ENCODE results near the gene CNNM2. TPM values are rescaled to one million over a fixed set of nuclear protein-coding genes. Genes with fewer than 3 reads are reported as not detected.

Gene CNNM2
- total and polyA plus RNA-seq, 2 experiments from 2014 or later, result 1.0 to 5.7 TPM

GRCh38 chr10:102894466-102895213, 23.5 kb upstream of the CNNM2 start:
- 73 to 80% methylated on average over 4 of the region's 4 CpGs for WGBS, 2 experiments (ENCODE audit: low coverage in 1 of 2, low lambda C conversion rate in 2 of 2, missing lambda C conversion rate in 2 of 2)
- H3K79me2 ChIP-seq (ENCODE audit: insufficient read depth), result no peaks in the 10 kb centered on the region
- no peaks in the 10 kb centered on the region for H3F3A ChIP-seq (ENCODE audit: insufficient read depth)
- no peaks in the 10 kb centered on the region for H3K9me3 ChIP-seq (ENCODE audit: low read depth)
- H3K9me2 ChIP-seq (ENCODE audit: insufficient read depth), result no peaks in the 10 kb centered on the region
- no peak overlapping the region for H3K27ac ChIP-seq
- H3K9ac ChIP-seq, result no peak overlapping the region
- H3K36me3 ChIP-seq (ENCODE audit: low read depth), result no peaks in the 10 kb centered on the region
- H3K4me2 ChIP-seq (ENCODE audit: unreplicated experiment), result no peak overlapping the region
- H3K4me1 ChIP-seq (ENCODE audit: insufficient read depth), result no peaks in the 10 kb centered on the region
- in situ Hi-C loops (cut with MboI), result no loop called here
- no peak overlapping the region for H3K4me3 ChIP-seq
- H3K27me3 ChIP-seq (replicated peaks; ENCODE audit: insufficient read depth), result no peaks in the 10 kb centered on the region
- no peak overlapping the region for H2AFZ ChIP-seq
- H4K20me1 ChIP-seq (ENCODE audit: insufficient read depth), result no peaks in the 10 kb centered on the region
- no peak for DNase-seq
- TF ChIP-seq EZH2phosphoT487 (IDR thresholded peaks at IDR 0.05; ENCODE audit: insufficient read depth, low read depth), result no peak
- no peak for TF ChIP-seq EZH2 (IDR thresholded peaks at IDR 0.05; ENCODE audit: insufficient read depth, poor library complexity, severe bottlenecking)

- H3K79me2 ChIP-seq (ENCODE audit: insufficient read depth), result no peaks in the 10 kb centered on the region
- no peak overlapping the region for H3K4me2 ChIP-seq (ENCODE audit: unreplicated experiment)
- H4K20me1 ChIP-seq (ENCODE audit: insufficient read depth), result no peaks in the 10 kb centered on the region
- no peaks in the 10 kb centered on the region for H3K36me3 ChIP-seq (ENCODE audit: low read depth)
- TF ChIP-seq EZH2phosphoT487 (IDR thresholded peaks at IDR 0.05; ENCODE audit: insufficient read depth, low read depth) (no peak), EZH2 (IDR thresholded peaks at IDR 0.05; ENCODE audit: insufficient read depth, poor library complexity, severe bottlenecking) (no peak)
- H2AFZ ChIP-seq, result no peak overlapping the region
- H3K9me2 ChIP-seq (ENCODE audit: insufficient read depth), result no peaks in the 10 kb centered on the region
- no peaks in the 10 kb centered on the region for H3K9me3 ChIP-seq (ENCODE audit: low read depth)
- H3K4me3 ChIP-seq, result no peak overlapping the region
- H3K4me1 ChIP-seq (ENCODE audit: insufficient read depth), result no peaks in the 10 kb centered on the region
- DNase-seq, result no peak
- 69 to 70% methylated on average over 3 of the region's 3 CpGs for WGBS, 2 experiments (ENCODE audit: low coverage in 1 of 2, low lambda C conversion rate in 2 of 2, missing lambda C conversion rate in 2 of 2)
- no peak overlapping the region for H3K9ac ChIP-seq
- H3K27ac ChIP-seq, result no peak overlapping the region
- no peaks in the 10 kb centered on the region for H3K27me3 ChIP-seq (replicated peaks; ENCODE audit: insufficient read depth)
- in situ Hi-C loops (cut with MboI), result loop anchor here (5.0 kb wide), 1 partner anchor 68 kb away; no protein-coding TSS in a partner anchor
- H3F3A ChIP-seq (ENCODE audit: insufficient read depth), result no peaks in the 10 kb centered on the region
These were observed 18.1 kb upstream of the CNNM2 start for GRCh38 chr10:102900006-102900405.

- no peak overlapping the region for H3K27ac ChIP-seq
- H3K27me3 ChIP-seq (replicated peaks; ENCODE audit: insufficient read depth), result no peaks in the 10 kb centered on the region
- H3K4me2 ChIP-seq (ENCODE audit: unreplicated experiment), result no peak overlapping the region
- H3K4me3 ChIP-seq, result no peak overlapping the region
- in situ Hi-C loops (cut with MboI), result loop anchor here (5.0 kb wide), 1 partner anchor 72 kb away; no protein-coding TSS in a partner anchor
- no peaks in the 10 kb centered on the region for H4K20me1 ChIP-seq (ENCODE audit: insufficient read depth)
- no peak for DNase-seq
- no peaks in the 10 kb centered on the region for H3K79me2 ChIP-seq (ENCODE audit: insufficient read depth)
- no peak for TF ChIP-seq EZH2phosphoT487 (IDR thresholded peaks at IDR 0.05; ENCODE audit: insufficient read depth, low read depth)
- no peaks in the 10 kb centered on the region for H3K4me1 ChIP-seq (ENCODE audit: insufficient read depth)
- no peaks in the 10 kb centered on the region for H3F3A ChIP-seq (ENCODE audit: insufficient read depth)
- H3K9me2 ChIP-seq (ENCODE audit: insufficient read depth), result no peaks in the 10 kb centered on the region
- H2AFZ ChIP-seq, result no peak overlapping the region
- no peak overlapping the region for H3K9ac ChIP-seq
- H3K36me3 ChIP-seq (ENCODE audit: low read depth), result no peaks in the 10 kb centered on the region
- no peaks in the 10 kb centered on the region for H3K9me3 ChIP-seq (ENCODE audit: low read depth)
These were observed 13.7 kb upstream of the CNNM2 start for GRCh38 chr10:102904346-102904745.

DNA sequence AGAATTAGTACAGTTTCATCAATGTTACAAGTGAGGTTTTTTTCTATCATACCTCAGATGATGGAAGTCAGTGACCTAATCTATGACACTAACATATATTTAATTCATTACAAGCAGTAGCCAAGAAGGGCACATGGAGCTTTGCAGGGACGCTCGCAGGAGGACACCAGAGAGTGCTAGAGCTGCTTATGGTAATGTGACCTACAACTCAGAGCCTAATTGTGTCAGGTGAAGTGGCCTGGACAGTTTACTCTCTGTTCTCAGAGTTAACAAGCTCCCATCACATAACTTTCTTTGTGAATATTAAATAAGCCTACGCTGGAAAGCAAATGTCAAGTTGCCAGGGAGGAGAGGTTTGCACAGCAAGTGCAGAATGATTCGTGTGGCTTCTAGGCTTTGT, 11.6 kb upstream of the CNNM2 start:
- Histone ChIP-seq H3K9me3 (ENCODE audit: low read depth) (no peaks in the 10 kb centered on the region), H3K79me2 (ENCODE audit: insufficient read depth) (no peaks in the 10 kb centered on the region), H3K4me1 (ENCODE audit: insufficient read depth) (no peaks in the 10 kb centered on the region), H4K20me1 (ENCODE audit: insufficient read depth) (no peaks in the 10 kb centered on the region), H3K27me3 (replicated peaks; ENCODE audit: insufficient read depth) (peaks cover 3% of the 10 kb centered on the region; the same call in 1 of the 2 replicates), H3K9ac (no peak overlapping the region), H3K27ac (no peak overlapping the region), H3K36me3 (ENCODE audit: low read depth) (no peaks in the 10 kb centered on the region), H3K4me3 (no peak overlapping the region), H2AFZ (no peak overlapping the region), H3K9me2 (ENCODE audit: insufficient read depth) (no peaks in the 10 kb centered on the region), H3F3A (ENCODE audit: insufficient read depth) (no peaks in the 10 kb centered on the region), H3K4me2 (ENCODE audit: unreplicated experiment) (no peak overlapping the region)
- WGBS, 2 experiments (ENCODE audit: low coverage in 1 of 2, low lambda C conversion rate in 2 of 2, missing lambda C conversion rate in 2 of 2), result 64 to 71% methylated on average over 4 of the region's 4 CpGs
- in situ Hi-C loops (cut with MboI), result loop anchor here (5.0 kb wide), 1 partner anchor 179 kb away; no protein-coding TSS in a partner anchor
- no peak for TF ChIP-seq EZH2 (IDR thresholded peaks at IDR 0.05; ENCODE audit: insufficient read depth, poor library complexity, severe bottlenecking)
- TF ChIP-seq EZH2phosphoT487 (IDR thresholded peaks at IDR 0.05; ENCODE audit: insufficient read depth, low read depth), result no peak
- DNase-seq, result no peak
